ENCODE results near the gene ACBD6.

The ACBD6 gene

GRCh38 chr1:180269645-180270529 lies 232.5 kb downstream of the ACBD6 start:
- no peaks in the 10 kb centered on the region for H3K4me1 ChIP-seq (ENCODE audit: low read depth, poor library complexity, severe bottlenecking)
- H2AFZ ChIP-seq (ENCODE audit: low read depth), result no peak overlapping the region
- no peak overlapping the region for H3K4me2 ChIP-seq

GRCh38 chr1:180268556-180269075 lies 233.8 kb downstream of the ACBD6 start:
- H3K4me1 ChIP-seq (ENCODE audit: low read depth, poor library complexity, severe bottlenecking), result no peaks in the 10 kb centered on the region
- H4K20me1 ChIP-seq (ENCODE audit: insufficient read depth), result no peaks in the 10 kb centered on the region
- H2AFZ ChIP-seq (ENCODE audit: low read depth), result no peak overlapping the region
- no peaks in the 10 kb centered on the region for H3K27me3 ChIP-seq (ENCODE audit: insufficient read depth, low read depth)
- no peaks in the 10 kb centered on the region for H3K79me2 ChIP-seq (ENCODE audit: insufficient read depth, low read depth)
- H3K27ac ChIP-seq, result no peak overlapping the region
- H3K36me3 ChIP-seq (ENCODE audit: insufficient read depth), result no peaks in the 10 kb centered on the region
- no peak overlapping the region for H3K4me3 ChIP-seq (IDR thresholded peaks at IDR 0.05; ENCODE audit: insufficient read depth, low read depth, low read length)
- no peak overlapping the region for H3K9ac ChIP-seq
- TF ChIP-seq CTCF (conservative IDR thresholded peaks at IDR 0.05; ENCODE audit: low read depth, low read length), result no peak
- no peak overlapping the region for H3K4me2 ChIP-seq

More at GRCh38 chr1:180269645-180270529, 232.5 kb downstream of the ACBD6 start:
- Histone ChIP-seq H3K9ac (no peak overlapping the region), H3K4me3 (IDR thresholded peaks at IDR 0.05; ENCODE audit: insufficient read depth, low read depth, low read length) (no peak overlapping the region), H3K27me3 (ENCODE audit: insufficient read depth, low read depth) (no peaks in the 10 kb centered on the region), H3K79me2 (ENCODE audit: insufficient read depth, low read depth) (no peaks in the 10 kb centered on the region), H3K36me3 (ENCODE audit: insufficient read depth) (no peaks in the 10 kb centered on the region), H4K20me1 (ENCODE audit: insufficient read depth) (no peaks in the 10 kb centered on the region), H3K27ac (no peak overlapping the region)
- TF ChIP-seq CTCF (conservative IDR thresholded peaks at IDR 0.05; ENCODE audit: low read depth, low read length), result no peak

GRCh38 chr1:180267761-180268555 lies 234.4 kb downstream of the ACBD6 start:
- Histone ChIP-seq H2AFZ (ENCODE audit: low read depth) (no peak overlapping the region), H4K20me1 (ENCODE audit: insufficient read depth) (no peaks in the 10 kb centered on the region), H3K36me3 (ENCODE audit: insufficient read depth) (no peaks in the 10 kb centered on the region), H3K9ac (no peak overlapping the region), H3K4me2 (no peak overlapping the region), H3K79me2 (ENCODE audit: insufficient read depth, low read depth) (no peaks in the 10 kb centered on the region), H3K27ac (no peak overlapping the region), H3K4me1 (ENCODE audit: low read depth, poor library complexity, severe bottlenecking) (no peaks in the 10 kb centered on the region), H3K4me3 (IDR thresholded peaks at IDR 0.05; ENCODE audit: insufficient read depth, low read depth, low read length) (no peak overlapping the region), H3K27me3 (ENCODE audit: insufficient read depth, low read depth) (no peaks in the 10 kb centered on the region)
- TF ChIP-seq CTCF (conservative IDR thresholded peaks at IDR 0.05; ENCODE audit: low read depth, low read length), result no peak

- H3K36me3 ChIP-seq (ENCODE audit: insufficient read depth), result no peaks in the 10 kb centered on the region
- no peak overlapping the region for H3K4me3 ChIP-seq (IDR thresholded peaks at IDR 0.05; ENCODE audit: insufficient read depth, low read depth, low read length)
- no peak overlapping the region for H2AFZ ChIP-seq (ENCODE audit: low read depth)
- TF ChIP-seq CTCF (conservative IDR thresholded peaks at IDR 0.05; ENCODE audit: low read depth, low read length), result no peak
- H3K4me1 ChIP-seq (ENCODE audit: low read depth, poor library complexity, severe bottlenecking), result no peaks in the 10 kb centered on the region
- H3K79me2 ChIP-seq (ENCODE audit: insufficient read depth, low read depth), result no peaks in the 10 kb centered on the region
- no peaks in the 10 kb centered on the region for H4K20me1 ChIP-seq (ENCODE audit: insufficient read depth)
- H3K4me2 ChIP-seq, result no peak overlapping the region
- no peak overlapping the region for H3K27ac ChIP-seq
- H3K9ac ChIP-seq, result no peak overlapping the region
- H3K27me3 ChIP-seq (ENCODE audit: insufficient read depth, low read depth), result no peaks in the 10 kb centered on the region
Observed at GRCh38 chr1:180267211-180267561, 235.2 kb downstream of the ACBD6 start.
